Hematopoietic multipotent progenitor cell treated with erythropoietin and hydrocortisone succinate and interleukin-3 and kit ligand, for 15 days (in vitro differentiated cells): Measurements from ENCODE around the gene P2RY2.

Experiments used
- DNase-seq: peaks from one replicate; pipeline ENCODE4 v3.0.0-alpha.2; 2015; ENCODE audit warnings: low spot score

The P2RY2 gene

GRCh38 chr11:73244589-73245240 lies 26.6 kb downstream of the P2RY2 start:
- no peak for DNase-seq

GRCh38 chr11:73245461-73245860 lies 27.4 kb downstream of the P2RY2 start:
- no peak for DNase-seq

- no peak for DNase-seq
Observed at GRCh38 chr11:73246303-73246702, 28.2 kb downstream of the P2RY2 start.

- no peak for DNase-seq
Observed at GRCh38 chr11:73248526-73249185, 30.6 kb downstream of the P2RY2 start.

- no peak for DNase-seq
Observed at GRCh38 chr11:73249304-73249703, 31.2 kb downstream of the P2RY2 start.

GRCh38 chr11:73249853-73250783 lies 32.0 kb downstream of the P2RY2 start:
- DNase-seq: no peak

GRCh38 chr11:73252577-73253191 lies 34.6 kb downstream of the P2RY2 start:
- no peak for DNase-seq

GRCh38 chr11:73257342-73258103 lies 39.4 kb downstream of the P2RY2 start:
- no peak for DNase-seq

GRCh38 chr11:73258104-73259035 lies 40.3 kb downstream of the P2RY2 start:
- DNase-seq: no peak

GRCh38 chr11:73259406-73260126 lies 41.5 kb downstream of the P2RY2 start:
- DNase-seq: no peak

- DNase-seq: no peak
Observed at GRCh38 chr11:73260127-73260457, 42.0 kb downstream of the P2RY2 start.

GRCh38 chr11:73262851-73263495 lies 44.9 kb downstream of the P2RY2 start:
- DNase-seq: no peak

GRCh38 chr11:73263640-73264039 lies 45.6 kb downstream of the P2RY2 start:
- DNase-seq: no peak

GRCh38 chr11:73265278-73265810 lies 47.3 kb downstream of the P2RY2 start:
- DNase-seq: no peak

GRCh38 chr11:73265853-73266645 lies 48.0 kb downstream of the P2RY2 start:
- no peak for DNase-seq

GRCh38 chr11:73266646-73267020 lies 48.6 kb downstream of the P2RY2 start:
- DNase-seq: no peak

GRCh38 chr11:73267122-73267846 lies 49.2 kb downstream of the P2RY2 start:
- no peak for DNase-seq
